ENCODE data around the gene ZCCHC24.

Gene ZCCHC24

DNA sequence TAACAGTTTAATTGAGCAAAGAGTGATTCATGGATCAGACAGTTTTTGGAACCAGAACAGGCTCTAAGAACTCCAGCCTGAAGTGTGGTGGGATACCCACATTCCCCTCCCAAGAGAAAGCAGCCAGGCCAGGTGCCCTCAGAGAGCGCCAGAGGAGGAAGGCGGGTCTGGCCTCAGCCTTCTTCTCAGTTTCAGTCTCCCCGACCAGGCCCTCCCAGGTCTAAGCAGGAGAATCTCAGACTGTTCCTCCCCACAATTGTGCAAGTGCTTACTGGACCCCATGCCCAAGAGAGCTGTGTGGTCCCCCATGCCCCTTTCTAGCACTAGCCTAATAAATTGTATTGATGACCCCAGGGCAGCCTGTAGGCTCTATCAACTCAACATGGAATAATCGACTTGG is 72.6 kb downstream of the ZCCHC24 start:
- Histone ChIP-seq H4K5ac (ENCODE audit: low read length) (no peak overlapping the region), H2BK120ac (ENCODE audit: low read depth, low read length) (no peak overlapping the region), H3K4me2 (ENCODE audit: low read length) (no peak overlapping the region), H3K4me1 (ENCODE audit: control insufficient read depth, low read depth, low read length) (no peaks in the 10 kb centered on the region), H3K4ac (ENCODE audit: low read depth, low read length) (no peak overlapping the region), H4K8ac (ENCODE audit: low read depth, low read length) (no peak overlapping the region), H3K56ac (ENCODE audit: low read length) (no peak overlapping the region), H3K79me2 (ENCODE audit: control insufficient read depth, insufficient read depth, low read length) (no peaks in the 10 kb centered on the region), H3K23ac (ENCODE audit: low read length) (no peak overlapping the region), H3K4me3 (ENCODE audit: low read length) (no peak overlapping the region), H3K27ac (ENCODE audit: low read depth, low read length) (no peak overlapping the region), H2AK5ac (ENCODE audit: low read length) (no peak overlapping the region), H3K27me3 (ENCODE audit: insufficient read depth, low read length, poor library complexity) (no peaks in the 10 kb centered on the region), H2BK15ac (replicated peaks; ENCODE audit: low read depth) (no peak overlapping the region), H2BK5ac (ENCODE audit: low read length) (no peak overlapping the region), H3K36me3 (ENCODE audit: control insufficient read depth, insufficient read depth, low read length) (no peaks in the 10 kb centered on the region), H3K9ac (ENCODE audit: low read length) (no peak overlapping the region), H3K79me1 (ENCODE audit: low read length) (no peaks in the 10 kb centered on the region), H3K18ac (ENCODE audit: low read length) (no peak overlapping the region)
- DNase-seq: no peak
- WGBS (ENCODE audit: extremely low coverage, insufficient coverage, low lambda C conversion rate): no CpG with 5 or more reads among the region's 4 CpGs

- Histone ChIP-seq H3K4ac (ENCODE audit: low read depth, low read length) (no peak overlapping the region), H3K4me1 (ENCODE audit: control insufficient read depth, low read depth, low read length) (no peaks in the 10 kb centered on the region), H3K79me1 (ENCODE audit: low read length) (no peaks in the 10 kb centered on the region), H3K9ac (ENCODE audit: low read length) (no peak overlapping the region), H3K23ac (ENCODE audit: low read length) (no peak overlapping the region), H3K56ac (ENCODE audit: low read length) (no peak overlapping the region), H3K36me3 (ENCODE audit: control insufficient read depth, insufficient read depth, low read length) (no peaks in the 10 kb centered on the region), H3K27ac (ENCODE audit: low read depth, low read length) (no peak overlapping the region), H4K5ac (ENCODE audit: low read length) (no peak overlapping the region), H2BK15ac (replicated peaks; ENCODE audit: low read depth) (no peak overlapping the region), H2AK5ac (ENCODE audit: low read length) (no peak overlapping the region), H3K79me2 (ENCODE audit: control insufficient read depth, insufficient read depth, low read length) (no peaks in the 10 kb centered on the region), H3K27me3 (ENCODE audit: insufficient read depth, low read length, poor library complexity) (no peaks in the 10 kb centered on the region), H2BK5ac (ENCODE audit: low read length) (no peak overlapping the region), H3K4me3 (ENCODE audit: low read length) (no peak overlapping the region), H3K4me2 (ENCODE audit: low read length) (no peak overlapping the region), H2BK120ac (ENCODE audit: low read depth, low read length) (no peak overlapping the region), H4K8ac (ENCODE audit: low read depth, low read length) (no peak overlapping the region), H3K18ac (ENCODE audit: low read length) (no peak overlapping the region)
- DNase-seq: no peak
- WGBS (ENCODE audit: extremely low coverage, insufficient coverage, low lambda C conversion rate): no CpG with 5 or more reads among the region's 6 CpGs
Measured at GRCh38 chr10:79367426-79368189, 77.8 kb downstream of the ZCCHC24 start.

DNA sequence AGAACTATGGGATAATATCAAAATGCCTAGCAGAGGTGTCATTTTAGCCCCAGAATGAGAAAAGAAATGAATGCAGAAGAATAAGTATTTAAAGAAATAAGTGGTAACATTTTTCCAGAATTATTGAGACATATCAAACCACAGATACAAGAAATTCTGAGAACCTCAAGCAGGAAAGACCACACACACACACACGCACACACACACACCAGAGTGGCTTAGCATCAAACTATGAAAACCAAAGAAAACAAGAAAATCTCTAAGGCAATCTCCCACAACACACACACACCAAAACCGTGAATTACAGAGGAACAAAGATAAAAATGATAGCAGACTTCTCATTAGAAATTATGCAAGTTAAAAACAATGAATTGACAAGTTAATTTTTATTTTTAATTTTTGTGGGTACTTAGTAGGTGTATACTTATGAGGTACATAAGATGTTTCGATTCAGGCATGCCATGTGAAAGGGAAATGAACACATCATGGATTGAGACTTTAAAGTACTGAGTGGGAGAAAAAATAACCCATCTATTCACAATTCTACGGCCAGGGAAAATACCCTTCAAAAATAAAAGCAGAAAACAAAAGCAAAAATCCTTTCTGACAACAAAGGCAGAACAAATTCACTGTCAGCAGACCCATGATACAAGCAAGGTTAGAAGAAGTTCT is 83.6 kb downstream of the ZCCHC24 start:
- H3K18ac ChIP-seq (ENCODE audit: low read length): no peak overlapping the region
- no peak overlapping the region for H3K4me3 ChIP-seq (ENCODE audit: low read length)
- no peaks in the 10 kb centered on the region for H3K27me3 ChIP-seq (ENCODE audit: insufficient read depth, low read length, poor library complexity)
- no peak overlapping the region for H3K23ac ChIP-seq (ENCODE audit: low read length)
- H2BK120ac ChIP-seq (ENCODE audit: low read depth, low read length): no peak overlapping the region
- H3K36me3 ChIP-seq (ENCODE audit: control insufficient read depth, insufficient read depth, low read length): no peaks in the 10 kb centered on the region
- DNase-seq: no peak
- no peak overlapping the region for H2AK5ac ChIP-seq (ENCODE audit: low read length)
- H3K9ac ChIP-seq (ENCODE audit: low read length): no peak overlapping the region
- H2BK15ac ChIP-seq (replicated peaks; ENCODE audit: low read depth): no peak overlapping the region
- no peaks in the 10 kb centered on the region for H3K4me1 ChIP-seq (ENCODE audit: control insufficient read depth, low read depth, low read length)
- H3K79me1 ChIP-seq (ENCODE audit: low read length): no peaks in the 10 kb centered on the region
- H4K8ac ChIP-seq (ENCODE audit: low read depth, low read length): no peak overlapping the region
- H3K56ac ChIP-seq (ENCODE audit: low read length): no peak overlapping the region
- H3K4me2 ChIP-seq (ENCODE audit: low read length): no peak overlapping the region
- no peak overlapping the region for H3K27ac ChIP-seq (ENCODE audit: low read depth, low read length)
- no peak overlapping the region for H4K5ac ChIP-seq (ENCODE audit: low read length)
- H3K4ac ChIP-seq (ENCODE audit: low read depth, low read length): no peak overlapping the region
- H3K79me2 ChIP-seq (ENCODE audit: control insufficient read depth, insufficient read depth, low read length): no peaks in the 10 kb centered on the region
- H2BK5ac ChIP-seq (ENCODE audit: low read length): no peak overlapping the region
- no CpG with 5 or more reads among the region's 4 CpGs for WGBS (ENCODE audit: extremely low coverage, insufficient coverage, low lambda C conversion rate)

GRCh38 chr10:79360499-79361342 is 84.7 kb downstream of the ZCCHC24 start:
- Histone ChIP-seq H3K27ac (ENCODE audit: low read depth, low read length) (no peak overlapping the region), H2BK5ac (ENCODE audit: low read length) (no peak overlapping the region), H3K4ac (ENCODE audit: low read depth, low read length) (no peak overlapping the region), H3K79me1 (ENCODE audit: low read length) (no peaks in the 10 kb centered on the region), H3K4me3 (ENCODE audit: low read length) (no peak overlapping the region), H4K5ac (ENCODE audit: low read length) (no peak overlapping the region), H3K27me3 (ENCODE audit: insufficient read depth, low read length, poor library complexity) (no peaks in the 10 kb centered on the region), H2BK120ac (ENCODE audit: low read depth, low read length) (no peak overlapping the region), H2AK5ac (ENCODE audit: low read length) (no peak overlapping the region), H4K8ac (ENCODE audit: low read depth, low read length) (no peak overlapping the region), H3K4me1 (ENCODE audit: control insufficient read depth, low read depth, low read length) (no peaks in the 10 kb centered on the region), H3K4me2 (ENCODE audit: low read length) (no peak overlapping the region), H3K56ac (ENCODE audit: low read length) (no peak overlapping the region), H2BK15ac (replicated peaks; ENCODE audit: low read depth) (no peak overlapping the region), H3K36me3 (ENCODE audit: control insufficient read depth, insufficient read depth, low read length) (no peaks in the 10 kb centered on the region), H3K9ac (ENCODE audit: low read length) (no peak overlapping the region), H3K79me2 (ENCODE audit: control insufficient read depth, insufficient read depth, low read length) (no peaks in the 10 kb centered on the region), H3K23ac (ENCODE audit: low read length) (no peak overlapping the region), H3K18ac (ENCODE audit: low read length) (no peak overlapping the region)
- WGBS (ENCODE audit: extremely low coverage, insufficient coverage, low lambda C conversion rate): no CpG with 5 or more reads among the region's 5 CpGs
- no peak for DNase-seq

GRCh38 chr10:79359816-79360498 is 85.5 kb downstream of the ZCCHC24 start:
- Histone ChIP-seq H3K4me3 (ENCODE audit: low read length) (no peak overlapping the region), H3K4me2 (ENCODE audit: low read length) (no peak overlapping the region), H2BK5ac (ENCODE audit: low read length) (no peak overlapping the region), H3K4ac (ENCODE audit: low read depth, low read length) (no peak overlapping the region), H3K9ac (ENCODE audit: low read length) (no peak overlapping the region), H2BK120ac (ENCODE audit: low read depth, low read length) (no peak overlapping the region), H2AK5ac (ENCODE audit: low read length) (no peak overlapping the region), H3K79me1 (ENCODE audit: low read length) (no peaks in the 10 kb centered on the region), H3K23ac (ENCODE audit: low read length) (no peak overlapping the region), H3K79me2 (ENCODE audit: control insufficient read depth, insufficient read depth, low read length) (no peaks in the 10 kb centered on the region), H3K18ac (ENCODE audit: low read length) (no peak overlapping the region), H3K56ac (ENCODE audit: low read length) (no peak overlapping the region), H2BK15ac (replicated peaks; ENCODE audit: low read depth) (no peak overlapping the region), H3K36me3 (ENCODE audit: control insufficient read depth, insufficient read depth, low read length) (no peaks in the 10 kb centered on the region), H4K8ac (ENCODE audit: low read depth, low read length) (no peak overlapping the region), H3K4me1 (ENCODE audit: control insufficient read depth, low read depth, low read length) (no peaks in the 10 kb centered on the region), H3K27ac (ENCODE audit: low read depth, low read length) (no peak overlapping the region), H3K27me3 (ENCODE audit: insufficient read depth, low read length, poor library complexity) (no peaks in the 10 kb centered on the region), H4K5ac (ENCODE audit: low read length) (no peak overlapping the region)
- DNase-seq: no peak
- WGBS (ENCODE audit: extremely low coverage, insufficient coverage, low lambda C conversion rate): no CpG with 5 or more reads among the region's 6 CpGs

All from mesendoderm (in vitro differentiated cells).